H1 (cell line): ENCODE data around the gene TNPO3. TPM values are rescaled to one million over a fixed set of nuclear protein-coding genes. Genes with fewer than 3 reads are reported as not detected.
"Not testable (repeated sequence)": the region's sequence is repeated elsewhere in the genome, so short reads cannot be mapped to it uniquely, and the experiment has no call there.

ENCODE experiments used
- CTCF ChIA-PET: fragments of 300-600 bp; sonication (Branson Sonifier 250); formaldehyde crosslinking; loops from one replicate; lab custom pipeline; 2021; ENCODE audit not compliant: partially characterized antibody; lab: Charles Lee
- POLR2A ChIA-PET: fragments of 300-600 bp; sonication (Branson Sonifier 250); formaldehyde crosslinking; loops from one replicate; lab custom pipeline; 2021; ENCODE audit warnings: inconsistent platforms; ENCODE audit not compliant: partially characterized antibody; lab: Charles Lee
- DNase-seq, 2 experiments: peaks; one replicate each; pipeline versions ENCODE4 v3.0.0 to v3.0.0-alpha.2; 2010 to 2022; ENCODE audit warnings: low spot score in 2 of 2, low read depth in 1 of 2, mixed read lengths in 1 of 2
- FAIRE-seq: peaks from 2 replicates; lab custom pipeline; 2011; peaks lifted over from hg19 to GRCh38; lab: Jason Lieb, UNC
- H2AFZ ChIP-seq: 2 replicates; pipeline ENCODE4 v1.8.1; 2012; ENCODE audit warnings: low read length, inconsistent platforms
- H2AK5ac ChIP-seq: 2 replicates; pipeline ENCODE4 v1.6.1; 2013; ENCODE audit warnings: low read depth, low read length
- H2BK120ac ChIP-seq: replicated peaks from 2 replicates; pipeline ENCODE3; 2013; ENCODE audit warnings: low read depth, low read length, inconsistent platforms
- H2BK12ac ChIP-seq: 2 replicates; pipeline ENCODE4 v1.6.1; 2013; ENCODE audit warnings: low read depth, low read length
- H2BK15ac ChIP-seq: 2 replicates; pipeline ENCODE4 v1.6.1; 2013; ENCODE audit warnings: low read length
- H2BK20ac ChIP-seq: 2 replicates; pipeline ENCODE4 v1.6.1; 2013; ENCODE audit warnings: low read length
- H2BK5ac ChIP-seq: 2 replicates; pipeline ENCODE4 v1.6.1; 2013; ENCODE audit warnings: low read depth, low read length
- H3K14ac ChIP-seq: 2 replicates; pipeline ENCODE4 v1.6.1; 2013; ENCODE audit warnings: inconsistent platforms; ENCODE audit not compliant: insufficient read length
- H3K18ac ChIP-seq: 2 replicates; pipeline ENCODE4 v1.6.1; 2013; ENCODE audit warnings: low read length; ENCODE audit errors: extremely low read depth
- H3K23ac ChIP-seq: 2 replicates; pipeline ENCODE4 v1.6.1; 2013; ENCODE audit warnings: inconsistent platforms; ENCODE audit not compliant: insufficient read length
- H3K23me2 ChIP-seq: 2 replicates; pipeline ENCODE4 v1.6.1; 2013; ENCODE audit warnings: low read depth, low read length
- H3K27ac ChIP-seq: 2 replicates; pipeline ENCODE4 v1.6.1; 2011; ENCODE audit warnings: low read depth, low read length, inconsistent platforms
- H3K27me3 ChIP-seq, 4 experiments: replicated peaks in 1 of 4; 1 replicate in 1 of 4; 2 replicates in 3 of 4; pipeline versions ENCODE4 v1.6.1 to v1.8.1; 2011 to 2013; ENCODE audit warnings: low read length in 3 of 4, mild to moderate bottlenecking in 3 of 4, inconsistent platforms in 2 of 4, mixed read lengths in 2 of 4, moderate library complexity in 1 of 4; ENCODE audit not compliant: control insufficient read depth in 3 of 4, insufficient read depth in 3 of 4; ENCODE audit errors: extremely low read depth in 1 of 4
- H3K36me3 ChIP-seq, 4 experiments: 2 replicates each; pipeline versions ENCODE4 v1.6.1 to v1.8.1; 2011 to 2013; ENCODE audit warnings: mild to moderate bottlenecking in 4 of 4, low read length in 3 of 4, moderate library complexity in 2 of 4, control low read depth in 1 of 4, inconsistent platforms in 1 of 4; ENCODE audit not compliant: insufficient read depth in 4 of 4, control insufficient read depth in 2 of 4
- H3K4ac ChIP-seq: replicated peaks from 2 replicates; pipeline ENCODE3; 2013; ENCODE audit warnings: low read length, low read depth, mixed read lengths, inconsistent platforms; ENCODE audit not compliant: insufficient read length
- H3K4me1 ChIP-seq, 4 experiments: replicated peaks in 1 of 4; 1 replicate in 1 of 4; 2 replicates in 3 of 4; pipeline versions ENCODE4 v1.6.1 to v1.8.1; 2011 to 2013; ENCODE audit warnings: low read length in 3 of 4, inconsistent platforms in 2 of 4, mixed read lengths in 1 of 4; ENCODE audit not compliant: insufficient read depth in 4 of 4, control insufficient read depth in 3 of 4
- H3K4me2 ChIP-seq, 2 experiments: 2 replicates each; pipeline versions ENCODE4 v1.6.1 to v1.8.1; 2011 to 2013; ENCODE audit warnings: low read depth in 2 of 2, low read length in 2 of 2, control low read depth in 1 of 2, inconsistent platforms in 1 of 2, mild to moderate bottlenecking in 1 of 2; ENCODE audit not compliant: insufficient read depth in 1 of 2
- H3K4me3 ChIP-seq, 4 experiments: fragments of 200-600, 300-600 bp in 1 of 4; sonication (generic), shearing (Covaris generic), sonication (Bioruptor Twin) in 1 of 4; 2 replicates each; pipeline versions ENCODE4 v1.5.1 to v1.8.1; 2011 to 2016; ENCODE audit warnings: low read length in 4 of 4, low read depth in 3 of 4, control low read depth in 2 of 4, inconsistent platforms in 2 of 4, mild to moderate bottlenecking in 2 of 4, mixed read lengths in 1 of 4, moderate library complexity in 1 of 4; ENCODE audit not compliant: insufficient read depth in 2 of 4; ENCODE audit errors: extremely low read depth in 1 of 4
- H3K56ac ChIP-seq: replicated peaks from 2 replicates; pipeline ENCODE3; 2013; ENCODE audit warnings: low read depth, mild to moderate bottlenecking, mixed read lengths, low read length, inconsistent platforms; ENCODE audit not compliant: insufficient read length
- H3K79me1 ChIP-seq: 2 replicates; pipeline ENCODE4 v1.6.1; 2013; ENCODE audit warnings: low read depth, low read length, control low read depth
- H3K79me2 ChIP-seq, 2 experiments: 2 replicates each; pipeline versions ENCODE4 v1.6.1 to v1.8.1; 2012 to 2013; ENCODE audit warnings: low read length in 2 of 2, mild to moderate bottlenecking in 2 of 2, inconsistent platforms in 1 of 2; ENCODE audit not compliant: insufficient read depth in 2 of 2, control insufficient read depth in 1 of 2
- H3K9ac ChIP-seq, 4 experiments: replicated peaks in 1 of 4; 1 replicate in 1 of 4; 2 replicates in 3 of 4; pipeline versions ENCODE4 v1.6.1 to v1.8.1; 2011 to 2013; ENCODE audit warnings: low read depth in 3 of 4, low read length in 3 of 4, control low read depth in 2 of 4, mild to moderate bottlenecking in 2 of 4, moderate library complexity in 2 of 4, inconsistent platforms in 1 of 4; ENCODE audit errors: extremely low read depth in 1 of 4
- H3K9me3 ChIP-seq, 2 experiments: 2 replicates each; pipeline versions ENCODE4 v1.6.1 to v1.8.1; 2012 to 2013; ENCODE audit warnings: mild to moderate bottlenecking in 2 of 2, moderate library complexity in 2 of 2, control low read depth in 1 of 2, inconsistent platforms in 1 of 2, low read depth in 1 of 2, low read length in 1 of 2, mixed read lengths in 1 of 2; ENCODE audit not compliant: insufficient read depth in 2 of 2
- H4K20me1 ChIP-seq, 2 experiments: replicated peaks in 1 of 2; 2 replicates each; pipeline versions ENCODE3 to v1.8.1; 2011 to 2013; ENCODE audit warnings: inconsistent platforms in 2 of 2, low read length in 2 of 2, mild to moderate bottlenecking in 1 of 2; ENCODE audit not compliant: insufficient read depth in 2 of 2, control insufficient read depth in 1 of 2
- H4K5ac ChIP-seq: 2 replicates; pipeline ENCODE4 v1.6.1; 2013; ENCODE audit warnings: low read length, low read depth, mixed read lengths, inconsistent platforms; ENCODE audit not compliant: insufficient read length
- H4K8ac ChIP-seq: 2 replicates; pipeline ENCODE4 v1.8.0; 2013; ENCODE audit warnings: mild to moderate bottlenecking, moderate library complexity, low read length, inconsistent platforms; ENCODE audit not compliant: insufficient read depth; ENCODE audit errors: extremely low read depth
- H4K91ac ChIP-seq: replicated peaks from 2 replicates; pipeline ENCODE3; 2013; ENCODE audit warnings: low read length, mixed read lengths, inconsistent platforms; ENCODE audit not compliant: insufficient read length
- ATF2 ChIP-seq: IDR thresholded peaks from 2 replicates; pipeline ENCODE4 v1.6.1; 2012; ENCODE audit warnings: low read length, inconsistent platforms
- CBX8 ChIP-seq: fragments of 300-800, 300-1000 bp; sonication (generic); IDR thresholded peaks from 2 replicates; pipeline ENCODE4 v1.7.1; 2016; ENCODE audit warnings: low read depth, low read length, borderline replicate concordance
- CTBP2 ChIP-seq: IDR thresholded peaks from 2 replicates; pipeline ENCODE4 v1.7.0; 2011; ENCODE audit warnings: borderline replicate concordance, mild to moderate bottlenecking, moderate library complexity, mixed read lengths, low read length; ENCODE audit not compliant: insufficient read depth, insufficient read length
- JUND ChIP-seq: IDR thresholded peaks from 2 replicates; pipeline ENCODE4 v1.6.1; 2011; ENCODE audit warnings: mild to moderate bottlenecking, improper control_type of control experiment, low read length
- MAFK ChIP-seq: IDR thresholded peaks from 2 replicates; pipeline ENCODE4 v1.6.1; 2012; ENCODE audit warnings: low read depth, mild to moderate bottlenecking, improper control_type of control experiment, low read length
- NANOG ChIP-seq: IDR thresholded peaks from 2 replicates; pipeline ENCODE4 v1.6.1; 2011; ENCODE audit warnings: low read length, low read depth, mild to moderate bottlenecking, inconsistent platforms; ENCODE audit not compliant: insufficient read depth, poor library complexity, severe bottlenecking
- RFX5 ChIP-seq: IDR thresholded peaks from 2 replicates; pipeline ENCODE4 v1.6.1; 2011; ENCODE audit warnings: low read depth, low read length, improper control_type of control experiment, borderline replicate concordance
- YY1 ChIP-seq: IDR thresholded peaks from 2 replicates; pipeline ENCODE4 v1.6.1; 2011; ENCODE audit warnings: low read depth, mild to moderate bottlenecking, low read length
- WGBS, 2 experiments: shearing (Covaris generic) in 1 of 2; methylation state at CpG; one replicate each; pipeline versions ENCODE4 v1.1.6 to v1.1.7; 2013 to 2015; ENCODE audit warnings: low lambda C conversion rate in 2 of 2, mixed read lengths in 2 of 2, inconsistent platforms in 1 of 2, low coverage in 1 of 2, missing lambda C conversion rate in 1 of 2; ENCODE audit not compliant: insufficient replicate concordance in 2 of 2, insufficient coverage in 1 of 2, insufficient read length in 1 of 2; ENCODE audit errors: extremely low coverage in 1 of 2, missing lambda C conversion rate in 1 of 2; 5-methylcytosine and 5-hydroxymethylcytosine counted together
- polyA plus RNA-seq, 7 experiments: library from polyadenylated mRNA; depleted of rRNA in 3 of 7; stranded (reverse) in 5 of 7; unstranded in 2 of 7; fragments of >200 nt in 5 of 7; fragments of 200-250 nt in 2 of 7; gene quantifications; 1 replicate in 5 of 7; 2 replicates in 1 of 7; 4 replicates in 1 of 7; pipeline versions ENCODE4 v1.2.1 to v1.2.3, GENCODE V29; 2011 to 2013; ENCODE audit warnings: missing spikeins in 2 of 7, mixed read lengths in 2 of 7
- total RNA-seq: library from RNA; stranded (reverse); fragmentation: NEBNext Ultra II Directional; extraction: Animal tissue kit (Norgen Biotek cat#: 25700); gene quantifications from 2 replicates; pipeline ENCODE4 v1.2.1, GENCODE V29; 2021

Gene TNPO3
- total and polyA plus RNA-seq, 2 of the 8 experiments (the other 6 are each of a cell fraction or from before 2014, with no cell fraction given): 67.6 to 99.2 TPM

- TF ChIP-seq ATF2 (no peak), CBX8 (no peak), YY1 (no peak), JUND (no peak), RFX5 (no peak), NANOG (no peak), MAFK (no peak), CTBP2 (no peak)
These were observed 110.2 kb downstream of the TNPO3 start (continued) for GRCh38 chr7:128944487-128945236.

GRCh38 chr7:128943251-128943650 lies 111.7 kb downstream of the TNPO3 start:
- not testable (repeated sequence) for H3K36me3 ChIP-seq, H4K8ac ChIP-seq, H4K20me1 ChIP-seq, H3K27ac ChIP-seq, H3K23ac ChIP-seq, H3K4me2 ChIP-seq, H3K14ac ChIP-seq, DNase-seq, FAIRE-seq, H2BK20ac ChIP-seq, H3K56ac ChIP-seq, H3K9me3 ChIP-seq, H2BK15ac ChIP-seq, H3K4ac ChIP-seq, H2BK120ac ChIP-seq, H3K18ac ChIP-seq, H3K4me3 ChIP-seq, H4K5ac ChIP-seq, H3K9ac ChIP-seq, H4K91ac ChIP-seq, H2AK5ac ChIP-seq, H2AFZ ChIP-seq, H3K4me1 ChIP-seq, H3K23me2 ChIP-seq, H3K79me2 ChIP-seq, H3K79me1 ChIP-seq, H2BK12ac ChIP-seq, H2BK5ac ChIP-seq
- ChIA-PET CTCF (interaction anchor here (0.6 to 7.0 kb wide), 6 partner anchors 13 to 83 kb away, joined by 3 to 44 read pairs (median 4); partner anchors contain the start of gene KCP), POLR2A (interaction anchor here (0.6 kb wide), 1 partner anchor 147 kb away, joined by 3 read pairs; no protein-coding TSS in a partner anchor)
- 96% methylated on average over 2 of the region's 2 CpGs; no CpG with 5 or more reads in 1 of the 2 experiments for WGBS, 2 experiments
- peaks cover 10 to 28% (median 20%) of the 10 kb centered on the region in 4 experiments for H3K27me3 ChIP-seq
